ENCODE data around the gene PDLIM1. TPM values are rescaled to one million over a fixed set of nuclear protein-coding genes. Genes with fewer than 3 reads are reported as not detected.

The PDLIM1 gene
- polyA plus RNA-seq, 3 donors = 1.9 to 5.2 (median 4.8) TPM

GRCh38 chr10:95295031-95295755 lies 4.4 kb upstream of the PDLIM1 start:
- Histone ChIP-seq H3K4me3 (replicated peaks in 1 of 3; ENCODE audit: low read depth in 2 of 3, low read length in 3 of 3) (peak overlapping the region in 1 of 3 experiments; percentile 48), H3K9me3 (replicated peaks in 1 of 2; ENCODE audit: control insufficient read depth in 1 of 2, insufficient read depth in 1 of 2, low read length in 2 of 2) (no peaks in the 10 kb centered on the region), H3K9ac (ENCODE audit: insufficient read depth, low read length, poor library complexity, severe bottlenecking) (no peak overlapping the region), H2AFZ (ENCODE audit: insufficient read depth, low read depth, low read length, poor library complexity, severe bottlenecking) (peak overlapping the region; percentile 76), H3K79me2 (ENCODE audit: insufficient read depth, low read length) (no peaks in the 10 kb centered on the region), H3K27ac (ENCODE audit: low read depth in 1 of 2, low read length in 2 of 2) (no peak overlapping the region), H3K4me2 (replicated peaks; ENCODE audit: extremely low read depth, low read length, poor library complexity, severe bottlenecking) (peak overlapping the region; percentile 57), H3K36me3 (replicated peaks in 1 of 2; ENCODE audit: control insufficient read depth in 1 of 2, insufficient read depth in 2 of 2, low read length in 2 of 2) (no peaks in the 10 kb centered on the region), H3K27me3 (ENCODE audit: control insufficient read depth in 2 of 2, insufficient read depth in 2 of 2, low read length in 2 of 2) (peaks cover 5 to 38% of the 10 kb centered on the region in 2 donors), H3K4me1 (ENCODE audit: control insufficient read depth in 1 of 2, insufficient read depth in 2 of 2, low read length in 2 of 2) (peaks cover 16 to 22% of the 10 kb centered on the region in 2 donors), H4K20me1 (ENCODE audit: insufficient read depth, low read length) (no peaks in the 10 kb centered on the region)
- H3K36me3 Mint-ChIP-seq = peaks cover 2 to 3% of the 10 kb centered on the region in 2 donors
- peaks cover 33% of the 10 kb centered on the region for H3K4me1 Mint-ChIP-seq
- peak in 1 of 3 donors; percentile 15 for DNase-seq
- intact Hi-C loops (cut with micrococcal nuclease) = no loop called here
- WGBS (ENCODE audit: insufficient coverage) = 17% methylated on average over 32 of the region's 39 CpGs
- peaks cover 0 to 6% (median 1%) of the 10 kb centered on the region in 7 donors for H3K9me3 Mint-ChIP-seq
- TF ChIP-seq, protein P1, sequence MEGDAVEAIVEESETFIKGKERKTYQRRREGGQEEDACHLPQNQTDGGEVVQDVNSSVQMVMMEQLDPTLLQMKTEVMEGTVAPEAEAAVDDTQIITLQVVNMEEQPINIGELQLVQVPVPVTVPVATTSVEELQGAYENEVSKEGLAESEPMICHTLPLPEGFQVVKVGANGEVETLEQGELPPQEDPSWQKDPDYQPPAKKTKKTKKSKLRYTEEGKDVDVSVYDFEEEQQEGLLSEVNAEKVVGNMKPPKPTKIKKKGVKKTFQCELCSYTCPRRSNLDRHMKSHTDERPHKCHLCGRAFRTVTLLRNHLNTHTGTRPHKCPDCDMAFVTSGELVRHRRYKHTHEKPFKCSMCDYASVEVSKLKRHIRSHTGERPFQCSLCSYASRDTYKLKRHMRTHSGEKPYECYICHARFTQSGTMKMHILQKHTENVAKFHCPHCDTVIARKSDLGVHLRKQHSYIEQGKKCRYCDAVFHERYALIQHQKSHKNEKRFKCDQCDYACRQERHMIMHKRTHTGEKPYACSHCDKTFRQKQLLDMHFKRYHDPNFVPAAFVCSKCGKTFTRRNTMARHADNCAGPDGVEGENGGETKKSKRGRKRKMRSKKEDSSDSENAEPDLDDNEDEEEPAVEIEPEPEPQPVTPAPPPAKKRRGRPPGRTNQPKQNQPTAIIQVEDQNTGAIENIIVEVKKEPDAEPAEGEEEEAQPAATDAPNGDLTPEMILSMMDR (IDR thresholded peaks at IDR 0.05) = no peak
- H3K4me3 Mint-ChIP-seq = peak overlapping the region; percentile 54 to 83
- peaks cover 41 to 47% (median 46%) of the 10 kb centered on the region in 3 donors for H3K27me3 Mint-ChIP-seq (ENCODE audit: low read depth in 3 of 3)
- peak overlapping the region in 1 of 7 donors; percentile 3 for H3K27ac Mint-ChIP-seq

DNA sequence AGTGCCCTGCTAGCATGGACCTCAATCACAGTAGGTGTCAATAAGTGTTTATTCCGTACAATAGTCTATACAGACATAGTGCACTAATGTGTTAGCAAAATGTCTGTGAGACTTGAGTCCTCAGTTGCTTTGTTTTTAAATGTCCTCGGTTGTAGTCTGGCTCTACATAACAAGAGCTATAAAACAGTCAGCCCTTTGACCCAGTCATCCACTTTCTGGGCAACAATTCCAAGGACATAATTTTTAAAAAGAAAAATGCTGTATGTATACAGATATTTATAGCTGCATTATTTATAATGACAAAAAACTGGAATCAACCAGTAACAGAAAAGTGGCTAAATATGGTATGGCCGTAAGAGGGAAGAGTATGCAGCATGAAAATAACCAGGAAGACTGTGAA lies 2.8 kb upstream of the PDLIM1 start:
- no peak overlapping the region for H3K4me3 Mint-ChIP-seq
- peaks cover 0 to 11% (median 3%) of the 10 kb centered on the region in 7 donors for H3K9me3 Mint-ChIP-seq
- intact Hi-C loops (cut with micrococcal nuclease) = no loop called here
- H3K27me3 Mint-ChIP-seq (ENCODE audit: low read depth in 3 of 3) = peaks cover 53 to 59% (median 58%) of the 10 kb centered on the region in 3 donors
- peaks cover 21 to 26% of the 10 kb centered on the region in 2 donors for H3K4me1 ChIP-seq (ENCODE audit: control insufficient read depth in 1 of 2, insufficient read depth in 2 of 2, low read length in 2 of 2)
- H3K27ac ChIP-seq (ENCODE audit: low read depth in 1 of 2, low read length in 2 of 2) = no peak overlapping the region
- no CpG with 5 or more reads among the region's 3 CpGs for WGBS (ENCODE audit: insufficient coverage)
- TF ChIP-seq, protein P1 (IDR thresholded peaks at IDR 0.05) = no peak
- H3K27ac Mint-ChIP-seq = no peak overlapping the region
- no peaks in the 10 kb centered on the region for H3K9me3 ChIP-seq (replicated peaks in 1 of 2; ENCODE audit: control insufficient read depth in 1 of 2, insufficient read depth in 1 of 2, low read length in 2 of 2)
- H3K4me2 ChIP-seq (replicated peaks; ENCODE audit: extremely low read depth, low read length, poor library complexity, severe bottlenecking) = no peak overlapping the region
- H3K27me3 ChIP-seq (ENCODE audit: control insufficient read depth in 2 of 2, insufficient read depth in 2 of 2, low read length in 2 of 2) = peaks cover 12 to 53% of the 10 kb centered on the region in 2 donors
- no peak overlapping the region for H3K4me3 ChIP-seq (replicated peaks in 1 of 3; ENCODE audit: low read depth in 2 of 3, low read length in 3 of 3)
- no peaks in the 10 kb centered on the region for H4K20me1 ChIP-seq (ENCODE audit: insufficient read depth, low read length)
- no peak overlapping the region for H3K9ac ChIP-seq (ENCODE audit: insufficient read depth, low read length, poor library complexity, severe bottlenecking)
- H3K36me3 ChIP-seq (replicated peaks in 1 of 2; ENCODE audit: control insufficient read depth in 1 of 2, insufficient read depth in 2 of 2, low read length in 2 of 2) = no peaks in the 10 kb centered on the region
- peaks cover 7 to 8% of the 10 kb centered on the region in 2 donors for H3K36me3 Mint-ChIP-seq
- no peaks in the 10 kb centered on the region for H3K79me2 ChIP-seq (ENCODE audit: insufficient read depth, low read length)
- H3K4me1 Mint-ChIP-seq = peaks cover 36% of the 10 kb centered on the region
- no peak overlapping the region for H2AFZ ChIP-seq (ENCODE audit: insufficient read depth, low read depth, low read length, poor library complexity, severe bottlenecking)
- no peak for DNase-seq

Measured in CD14-positive monocyte (primary cell).